HG03432 (cell line): Measurements from ENCODE around the gene ASTN2.

Experiments
- ATAC-seq: cut with Tn5 transposase; IDR thresholded peaks from one replicate; pipeline ENCODE4 v1.9.1; 2021; ENCODE audit warnings: mild to moderate bottlenecking, moderate library complexity; ENCODE audit not compliant: unreplicated experiment

ASTN2 gene

DNA sequence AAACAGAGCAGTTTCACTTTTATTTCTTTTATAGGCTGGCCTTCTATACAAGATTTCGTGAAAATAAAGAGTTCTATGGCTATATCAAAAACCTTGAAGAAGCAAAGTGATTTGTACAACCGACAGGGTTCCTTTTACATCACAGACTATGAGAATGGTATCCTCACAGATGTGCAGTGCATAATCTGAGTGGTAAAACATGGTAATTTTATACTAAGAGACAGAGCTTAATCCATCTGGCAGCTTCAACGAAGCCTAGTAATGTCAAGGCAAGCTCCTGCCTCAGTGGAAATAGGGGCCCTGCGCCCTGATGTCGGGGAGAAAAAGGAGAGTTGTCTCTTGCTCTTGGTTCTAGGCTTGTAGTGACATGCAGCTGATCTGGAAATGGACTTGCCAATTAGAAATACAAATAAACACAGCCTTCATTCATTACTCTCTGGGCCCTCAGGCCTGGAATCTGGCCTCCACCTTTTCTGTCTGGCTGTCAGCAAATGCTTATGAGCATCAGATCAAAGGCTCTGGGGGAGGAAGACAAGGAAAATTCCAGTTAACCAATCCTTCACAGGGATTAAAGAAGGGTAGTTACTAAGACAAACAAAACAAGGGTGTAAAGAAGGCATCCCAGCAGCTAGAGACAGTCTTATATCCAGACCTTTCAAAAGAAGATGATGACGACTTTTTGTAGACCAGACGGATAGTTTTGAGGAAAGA is 761.4 kb downstream of the ASTN2 start:
- no peak for ATAC-seq

DNA sequence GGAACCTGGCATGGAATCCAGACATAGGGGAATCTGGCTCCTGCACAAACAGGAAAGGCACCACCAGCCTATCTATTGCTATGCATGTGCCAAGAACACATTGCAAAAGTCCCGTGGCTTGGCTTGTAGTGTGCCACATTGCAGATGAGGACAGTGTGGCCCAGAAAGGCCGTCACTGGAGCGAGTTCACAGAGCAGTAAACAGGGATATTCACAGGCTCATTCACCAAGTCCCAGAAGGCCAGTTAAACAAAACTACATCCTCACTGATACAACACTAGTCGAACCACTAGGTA is 767.4 kb downstream of the ASTN2 start:
- ATAC-seq = peak; percentile 14

DNA sequence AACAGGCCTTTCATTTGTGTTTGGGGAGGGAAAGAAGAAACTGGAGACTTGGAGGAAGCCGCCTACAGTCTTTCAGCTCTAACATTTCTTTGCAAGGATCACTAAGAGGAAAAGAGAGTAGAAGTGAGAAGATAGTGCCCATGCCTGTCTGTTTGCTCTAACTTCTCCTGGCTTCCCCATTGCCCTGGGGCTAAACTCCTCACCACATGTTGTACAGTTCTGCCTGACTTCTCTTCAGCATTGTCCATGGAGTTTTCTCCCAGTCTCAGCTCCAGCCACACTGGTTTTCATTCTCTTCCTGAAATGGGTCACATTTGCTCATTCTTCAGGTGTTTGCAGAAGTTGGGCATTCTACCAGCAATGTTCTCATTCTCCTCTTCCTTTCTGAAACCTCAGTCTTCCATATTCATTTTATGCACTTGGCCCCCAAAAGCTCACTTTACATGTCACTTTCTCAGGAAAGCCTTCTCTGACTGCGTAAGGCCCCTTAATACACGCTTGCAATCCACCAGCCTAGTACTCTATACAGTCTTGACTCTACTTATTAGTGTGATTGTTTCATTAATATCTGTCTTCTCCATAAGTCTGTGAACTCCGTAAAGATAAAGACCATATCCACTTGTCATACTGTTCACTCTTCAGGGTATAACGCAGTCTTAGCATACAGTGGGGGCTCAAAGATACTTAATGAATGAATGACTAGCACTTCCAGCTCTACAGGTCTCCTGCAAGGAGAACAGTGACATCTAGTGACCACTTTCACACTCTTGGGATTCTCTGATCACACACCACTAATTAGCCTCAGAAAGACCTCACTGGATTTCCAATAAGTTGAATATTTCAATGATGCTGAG is 768.0 kb downstream of the ASTN2 start:
- ATAC-seq = peak; percentile 64

DNA sequence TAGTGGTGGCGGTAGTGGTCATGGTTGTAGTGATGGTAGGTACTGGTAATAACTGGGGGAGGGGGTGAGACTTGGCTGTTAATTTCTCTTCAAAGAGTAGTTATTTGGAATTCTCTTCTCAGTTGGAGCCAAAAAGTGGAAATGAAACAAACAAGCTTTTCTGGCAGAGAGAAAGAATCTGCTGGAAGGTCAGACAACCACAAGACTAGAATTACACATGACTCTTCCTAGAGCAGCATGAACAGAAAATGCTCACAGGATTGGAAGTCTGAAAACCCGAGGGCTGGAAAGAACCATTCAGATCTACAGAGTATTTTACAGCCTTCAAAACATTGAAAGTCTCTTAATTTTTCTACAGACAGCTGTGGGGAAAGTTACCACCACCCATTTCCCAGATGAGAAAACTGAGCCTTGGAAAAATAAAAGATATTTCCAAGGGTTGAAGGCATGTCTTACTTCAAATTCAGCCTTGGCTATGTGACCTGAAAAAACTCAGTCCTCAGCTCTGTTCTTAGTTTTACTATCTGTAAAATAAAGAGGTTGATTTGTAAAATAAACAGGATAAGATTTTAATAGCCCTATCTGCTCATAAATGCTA is 770.7 kb downstream of the ASTN2 start:
- ATAC-seq = no peak

DNA sequence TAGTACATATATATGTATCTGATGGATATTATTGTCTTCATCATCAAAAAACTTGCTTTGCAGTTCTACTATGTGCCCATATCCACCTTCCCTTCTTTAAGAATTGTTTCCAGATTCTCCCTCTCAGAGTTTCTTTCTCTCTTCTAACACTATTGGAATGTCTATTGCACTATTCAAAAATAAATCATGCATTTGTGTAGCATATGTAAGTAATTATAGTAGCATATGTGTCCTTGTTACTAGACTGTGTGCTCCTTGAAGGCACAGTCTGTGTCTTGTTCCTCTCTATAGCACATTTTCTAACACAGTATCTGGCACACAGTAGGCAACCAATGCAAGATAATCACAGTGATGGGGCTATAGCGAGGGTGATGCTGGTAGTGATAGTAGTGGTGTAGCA is 771.2 kb downstream of the ASTN2 start:
- ATAC-seq = no peak

DNA sequence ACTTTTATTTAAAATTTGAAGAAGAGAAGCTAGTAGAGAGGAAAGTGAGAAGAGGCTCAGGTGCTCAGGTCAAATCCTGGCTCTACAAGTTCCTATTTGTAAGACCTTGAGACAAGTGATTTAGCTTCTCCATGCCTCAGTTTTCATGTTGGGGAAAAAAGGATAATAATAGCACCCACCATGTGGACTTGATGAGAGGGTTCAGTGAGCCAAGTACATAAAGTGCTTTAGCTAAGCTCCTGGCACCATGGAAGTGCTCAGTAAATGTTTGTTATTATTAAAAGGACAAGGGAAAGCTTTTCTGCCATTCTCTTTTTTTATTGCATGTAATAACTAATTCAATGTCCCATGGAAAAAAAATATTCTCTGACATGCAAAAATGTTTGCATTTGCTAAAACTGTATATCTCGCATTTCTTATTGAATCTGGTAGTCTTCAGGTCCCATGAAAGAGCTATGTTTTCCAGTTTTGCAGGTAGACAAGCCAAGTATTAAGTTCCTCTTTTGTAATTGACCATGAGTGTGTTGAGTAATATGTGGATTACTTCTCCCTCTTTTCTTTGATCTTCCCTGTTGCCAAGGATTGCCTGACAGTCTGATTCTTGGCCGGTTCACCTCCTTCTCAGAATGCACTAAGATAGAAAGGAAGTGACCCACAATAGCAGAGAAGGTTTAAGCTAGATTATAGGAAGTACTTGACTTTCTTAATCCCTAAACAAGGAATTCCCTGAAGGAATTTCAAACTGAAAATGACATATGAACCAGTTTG is 773.4 kb downstream of the ASTN2 start:
- no peak for ATAC-seq

DNA sequence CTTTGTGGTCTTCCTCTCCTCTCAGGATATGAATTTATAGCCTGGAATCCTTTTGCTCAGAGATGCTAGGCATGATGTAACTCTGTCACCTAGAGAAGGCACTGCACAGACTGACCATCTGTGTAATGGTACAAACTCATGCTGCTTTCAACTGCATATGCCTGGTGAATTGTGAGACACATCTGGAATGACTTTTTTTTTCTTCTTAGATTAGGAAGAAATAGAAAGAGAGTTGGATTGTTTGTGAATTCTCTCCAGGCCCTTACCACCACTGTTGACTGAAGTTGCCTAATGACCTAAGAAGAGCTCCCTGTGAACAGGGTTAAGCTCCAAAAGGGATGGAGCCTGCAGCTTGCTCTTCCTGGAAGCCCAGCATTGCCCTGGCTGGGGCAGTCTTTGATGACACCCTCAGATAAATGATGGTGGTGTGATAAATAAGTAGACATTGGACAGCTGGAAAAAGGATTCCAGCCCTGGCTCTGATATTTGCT is 775.6 kb downstream of the ASTN2 start:
- ATAC-seq = no peak

DNA sequence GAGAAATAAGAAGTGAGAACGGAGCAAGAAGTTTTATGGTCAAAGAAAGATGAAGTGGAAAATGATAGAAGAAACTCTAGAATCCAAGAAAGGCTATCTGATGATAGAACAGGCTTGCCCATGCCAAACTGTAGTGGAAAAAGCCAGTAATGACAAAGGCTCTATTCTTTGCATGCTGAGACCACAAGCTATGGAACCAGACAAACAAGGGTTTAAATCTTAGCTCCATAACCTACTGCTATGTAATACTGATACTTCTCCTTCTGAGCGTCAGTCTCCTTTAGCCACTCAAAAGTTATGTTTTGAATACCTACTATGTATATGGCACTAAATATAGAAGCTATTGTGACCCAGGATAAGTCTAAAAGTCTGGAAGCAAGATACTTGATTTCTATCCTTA is 778.9 kb downstream of the ASTN2 start:
- no peak for ATAC-seq

DNA sequence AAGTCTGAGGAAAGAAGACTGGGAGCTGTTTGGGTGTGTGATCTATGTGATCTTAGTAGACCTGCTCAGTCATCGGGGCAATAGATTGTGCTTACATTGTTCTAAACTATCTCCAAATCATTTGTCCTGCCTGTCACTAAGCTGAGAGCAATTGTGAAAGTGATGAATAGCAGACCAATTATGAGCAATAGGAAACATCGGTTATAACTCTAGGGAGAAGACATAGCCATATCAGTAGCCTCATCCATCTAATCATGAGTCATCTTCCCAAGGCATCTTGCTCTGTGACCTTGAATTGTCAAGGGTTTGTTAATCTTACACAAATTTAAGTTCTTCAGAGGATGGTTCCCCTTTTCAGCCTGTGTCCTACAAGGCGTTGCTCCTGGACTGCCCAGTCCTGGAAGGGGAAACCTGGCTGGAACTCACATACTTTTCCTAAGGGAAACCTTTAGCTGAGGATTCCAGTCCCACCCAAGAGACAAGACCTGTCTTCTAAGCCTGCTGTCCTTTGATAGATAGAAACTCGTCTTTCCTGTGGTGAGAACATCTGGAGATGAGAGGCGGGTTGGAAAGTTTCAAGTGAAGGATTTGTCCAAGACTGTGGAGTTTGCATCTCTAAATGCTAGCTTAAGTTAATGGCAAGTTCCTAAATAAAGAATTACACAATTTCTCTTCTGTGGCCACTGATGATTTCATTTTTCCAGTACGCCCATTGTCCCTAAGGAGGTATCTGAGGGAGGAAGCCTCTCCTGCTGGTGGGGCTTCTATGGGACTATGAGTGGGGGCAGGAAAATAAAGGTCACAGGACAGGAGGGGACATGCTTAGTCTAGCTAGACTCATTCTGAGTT is 781.6 kb downstream of the ASTN2 start:
- ATAC-seq = no peak

DNA sequence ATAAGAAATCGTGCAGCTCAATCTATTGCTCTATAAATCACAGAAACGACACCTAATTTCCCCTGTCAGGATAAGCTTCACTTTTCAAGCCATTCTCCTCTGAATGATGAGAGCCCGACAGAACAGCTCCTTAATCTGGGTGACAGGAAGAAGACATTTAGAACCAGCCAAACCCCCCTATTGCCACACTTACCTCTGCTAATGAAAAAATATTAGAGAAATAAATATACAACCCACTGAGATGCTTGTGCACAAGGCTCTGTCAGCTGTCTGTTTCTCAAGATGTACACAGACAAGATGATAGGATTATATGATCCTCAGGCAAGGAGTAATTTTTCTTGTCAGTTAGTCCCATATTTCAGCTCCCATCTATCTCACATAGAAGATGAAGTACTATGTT is 785.2 kb downstream of the ASTN2 start:
- ATAC-seq = no peak

DNA sequence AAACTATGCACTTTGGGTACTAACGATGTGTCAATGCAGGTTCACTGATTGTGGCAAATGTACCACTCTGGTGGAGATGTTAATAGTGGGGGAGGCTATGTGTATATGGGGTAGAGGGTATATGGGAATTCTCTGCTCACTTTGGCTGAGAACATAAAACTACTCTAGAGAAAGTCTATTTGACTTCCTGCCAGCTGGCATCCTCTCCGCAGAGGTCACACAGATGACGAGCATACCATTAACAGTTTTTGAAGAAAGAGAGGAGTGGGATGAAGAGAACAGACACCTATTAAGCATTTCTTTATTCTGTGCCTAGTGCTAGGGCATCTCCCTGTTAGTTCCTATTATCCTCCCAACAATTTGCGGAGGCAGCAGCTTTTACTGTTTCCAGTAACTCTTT is 786.1 kb downstream of the ASTN2 start:
- ATAC-seq = no peak

DNA sequence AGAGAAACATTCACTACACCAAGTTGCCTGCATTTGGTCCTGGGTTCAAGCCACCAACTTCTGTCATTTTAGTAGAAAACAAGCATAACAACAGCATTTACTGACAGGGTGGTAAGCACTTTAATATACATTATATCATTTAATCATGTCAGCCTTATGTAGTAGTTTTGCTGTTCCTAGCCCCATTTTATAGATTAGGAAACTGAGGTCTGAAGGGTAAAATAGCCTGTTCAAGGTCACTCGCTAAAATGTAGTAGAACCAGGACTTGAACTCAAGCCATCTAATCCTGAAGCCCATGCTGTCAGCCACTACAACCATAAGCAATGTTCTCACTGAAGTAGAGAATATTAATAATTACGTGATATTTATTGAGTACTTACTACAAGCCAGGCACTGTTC is 787.4 kb downstream of the ASTN2 start:
- no peak for ATAC-seq

DNA sequence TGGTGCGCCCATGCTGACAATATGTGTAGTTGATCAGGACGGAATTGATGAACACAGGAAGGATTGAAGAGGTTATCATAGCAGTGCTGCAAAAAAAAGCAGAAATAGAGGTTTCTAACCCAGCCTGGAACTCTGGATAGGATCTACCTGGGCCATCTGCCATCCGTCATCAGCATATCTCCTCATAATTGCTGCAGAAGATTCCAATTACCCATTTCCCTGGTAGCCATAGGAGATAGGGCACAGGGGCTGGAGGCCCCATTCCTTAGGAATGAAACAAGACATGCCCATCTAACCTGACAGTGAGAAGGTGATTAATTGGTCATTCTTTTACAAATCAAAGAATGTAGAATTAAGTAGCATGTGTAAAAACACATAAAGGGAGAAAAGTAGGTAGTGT is 788.1 kb downstream of the ASTN2 start:
- ATAC-seq = no peak

DNA sequence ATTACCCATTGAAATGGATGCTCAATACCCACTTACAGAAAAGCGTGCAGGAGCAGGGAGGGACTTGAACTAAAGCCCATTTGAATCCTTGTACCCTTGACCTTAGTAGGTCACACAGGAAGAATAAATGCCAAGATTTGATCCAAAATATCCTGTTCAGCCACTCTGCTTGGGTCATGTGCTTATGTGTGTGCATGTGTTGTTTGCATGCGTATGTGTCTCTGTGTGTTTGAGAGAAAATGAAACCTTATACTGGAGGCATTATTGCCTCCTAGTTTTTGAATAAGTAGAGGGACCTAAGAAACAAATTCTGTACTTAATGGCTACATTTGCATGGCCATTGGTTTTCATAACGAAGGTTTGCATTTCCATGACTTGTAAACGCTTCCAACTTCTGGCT is 791.1 kb downstream of the ASTN2 start:
- ATAC-seq = no peak

DNA sequence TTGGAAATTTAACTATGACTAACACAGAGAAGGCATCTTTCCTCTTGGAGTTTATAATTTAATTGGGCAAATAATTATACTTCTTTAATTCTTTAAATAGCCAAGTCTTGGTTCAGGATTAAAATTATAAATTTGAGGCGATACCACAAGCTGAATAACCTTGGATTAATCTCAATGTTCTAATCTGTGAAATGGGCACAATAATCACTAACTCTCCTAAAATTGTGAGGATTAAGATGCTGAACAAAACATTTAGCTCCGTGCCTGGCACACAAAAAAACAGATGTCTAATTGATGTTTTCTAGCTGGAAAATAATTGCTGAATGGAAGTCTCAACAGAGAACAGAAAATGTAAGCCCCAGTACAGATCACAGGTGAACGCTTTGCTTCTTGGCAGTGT is 797.5 kb downstream of the ASTN2 start:
- no peak for ATAC-seq

DNA sequence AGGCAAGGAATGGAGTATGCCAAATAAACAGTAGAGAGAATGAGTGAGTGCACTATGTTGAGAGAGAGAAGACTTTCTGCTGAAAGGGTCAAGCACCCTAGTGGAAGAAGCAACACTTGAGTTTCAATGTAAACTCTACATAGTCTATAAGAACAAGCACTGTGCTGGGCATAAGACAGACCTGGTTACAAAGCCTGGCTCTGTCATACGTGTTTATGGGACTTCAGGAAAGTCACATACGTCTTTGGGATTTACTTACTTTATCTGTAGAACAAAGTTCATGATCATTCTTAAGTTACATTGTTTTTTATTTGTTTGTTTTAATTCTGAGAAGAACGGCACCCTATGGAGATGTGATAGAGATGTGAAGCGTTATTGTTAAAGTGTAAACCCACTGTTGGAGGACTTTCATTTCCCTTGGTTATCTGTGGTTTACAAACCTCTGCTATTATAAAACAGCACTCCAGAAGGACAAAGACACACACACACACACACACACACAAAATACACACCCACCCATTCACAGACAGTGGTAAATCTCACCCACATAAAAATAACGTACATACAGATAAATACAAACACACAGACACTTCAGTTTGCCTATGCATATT is 798.4 kb downstream of the ASTN2 start:
- ATAC-seq = no peak

DNA sequence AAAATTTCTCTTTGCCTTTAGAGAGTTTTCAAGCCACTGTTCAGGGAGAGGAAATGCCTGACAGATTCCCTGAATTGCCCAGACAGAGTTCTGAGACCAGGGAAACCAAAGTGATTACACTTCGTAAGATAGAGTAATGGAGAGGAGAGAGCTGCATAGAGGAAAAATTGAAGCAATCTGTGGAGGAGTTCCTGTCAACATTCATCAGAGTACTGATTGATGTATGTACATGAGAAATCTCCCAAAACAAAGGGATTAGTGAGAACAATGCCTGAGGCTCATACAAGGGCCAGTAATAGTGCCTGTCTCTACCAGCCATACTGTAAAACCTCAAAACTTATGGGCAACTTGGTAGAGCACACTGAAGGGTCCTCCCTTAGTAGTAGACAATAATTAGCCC is 806.8 kb downstream of the ASTN2 start:
- ATAC-seq = no peak

DNA sequence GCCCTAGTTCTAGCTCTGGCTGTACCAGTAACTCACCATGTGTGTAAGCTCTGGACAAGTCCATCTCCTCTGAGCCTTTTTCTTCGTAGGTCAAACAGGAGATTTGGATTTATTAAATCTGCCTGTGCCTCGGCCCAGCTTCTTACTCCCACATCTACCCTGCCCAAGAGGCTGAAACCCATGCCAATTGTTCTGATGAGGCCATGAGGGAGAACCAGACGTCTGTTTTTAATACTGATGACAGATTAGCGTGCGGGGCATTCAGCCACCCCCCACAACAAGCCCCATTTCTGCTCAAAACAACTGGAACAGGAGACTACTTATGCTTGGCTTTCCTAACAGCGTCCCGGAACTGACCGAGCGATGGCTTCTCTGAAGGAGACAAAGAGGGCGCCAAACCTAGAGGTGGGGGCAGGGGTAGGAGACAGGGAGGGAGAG is 808.9 kb downstream of the ASTN2 start:
- ATAC-seq = no peak

DNA sequence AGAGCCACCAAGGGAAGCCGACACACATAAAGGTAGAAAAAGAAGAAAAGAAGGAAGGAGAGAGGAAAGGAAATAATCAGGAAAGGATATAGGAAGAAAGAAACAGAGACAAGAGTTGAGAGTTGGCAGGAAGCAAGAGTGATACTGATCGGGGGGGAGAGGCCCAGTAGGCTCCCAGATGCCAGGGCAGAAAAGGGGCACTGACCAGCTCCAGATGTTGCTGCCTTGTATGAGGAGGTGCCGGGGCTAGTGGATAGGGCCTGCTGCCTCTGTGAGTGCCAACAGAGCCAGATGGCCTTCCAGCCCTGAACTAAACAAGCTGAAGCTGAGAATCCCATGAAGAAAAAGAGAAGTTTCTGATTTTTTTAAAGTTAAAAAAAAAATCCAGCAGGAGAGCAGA is 809.8 kb downstream of the ASTN2 start:
- no peak for ATAC-seq

DNA sequence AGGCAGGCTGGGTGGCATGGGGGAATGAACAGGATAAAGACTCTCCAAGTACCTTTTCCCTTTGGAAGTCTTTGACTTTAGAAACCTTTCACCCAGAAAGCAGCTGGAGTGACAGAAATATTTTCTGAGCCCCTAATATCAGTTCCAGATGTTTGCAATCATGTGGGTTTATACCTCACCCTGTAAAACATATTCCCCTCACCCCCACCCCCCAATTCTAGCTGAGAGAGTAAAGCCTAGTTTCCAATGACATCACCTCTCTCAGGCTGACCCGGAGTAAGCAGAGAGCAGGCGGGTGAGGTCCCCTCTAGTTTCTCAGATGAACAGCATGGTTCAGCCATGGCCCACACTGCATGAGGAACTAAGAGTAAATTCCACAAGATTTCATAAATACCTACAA is 810.6 kb downstream of the ASTN2 start:
- ATAC-seq = no peak
